Kidney (tissue), 14 donors: ENCODE results near the gene UCK2. TPM values are rescaled to one million over a fixed set of nuclear protein-coding genes. Genes with fewer than 3 reads are reported as not detected.

Experiments
- DNase-seq, 5 donors: peaks; one replicate each; pipeline ENCODE4 v3.0.0-alpha.2; 2013 to 2020
- FAIRE-seq: peaks from 2 replicates; lab custom pipeline; 2012; peaks lifted over from hg19 to GRCh38; lab: Jason Lieb, UNC
- H3K27ac ChIP-seq, 2 donors: one replicate each; pipeline ENCODE4 v1.7.0; 2013; ENCODE audit warnings: low read depth in 2 of 2, low read length in 2 of 2, inconsistent platforms in 1 of 2
- H3K27me3 ChIP-seq: one replicate; pipeline ENCODE4 v1.7.1; 2013; ENCODE audit warnings: low read length, inconsistent platforms; ENCODE audit not compliant: control insufficient read depth, insufficient read depth
- H3K36me3 ChIP-seq, 3 donors: one replicate each; pipeline versions ENCODE4 v1.7.0 to v1.7.1; 2013; ENCODE audit warnings: low read length in 3 of 3, control low read depth in 1 of 3, inconsistent platforms in 1 of 3; ENCODE audit not compliant: insufficient read depth in 3 of 3, control insufficient read depth in 2 of 3
- H3K4me1 ChIP-seq, 3 donors: one replicate each; pipeline versions ENCODE4 v1.7.0 to v1.7.1; 2013; ENCODE audit warnings: low read length in 3 of 3, inconsistent platforms in 1 of 3, low read depth in 1 of 3; ENCODE audit not compliant: control insufficient read depth in 2 of 3, insufficient read depth in 2 of 3
- H3K4me3 ChIP-seq, 3 donors: one replicate each; pipeline versions ENCODE4 v1.7.0 to v1.8.1; 2013; ENCODE audit warnings: low read length in 3 of 3, control low read depth in 1 of 3, inconsistent platforms in 1 of 3
- H3K9ac ChIP-seq, 3 donors: one replicate each; pipeline versions ENCODE4 v1.7.0 to v1.7.1; 2013; ENCODE audit warnings: low read length in 3 of 3, control low read depth in 1 of 3, inconsistent platforms in 1 of 3
- H3K9me3 ChIP-seq, 3 donors: one replicate each; pipeline versions ENCODE4 v1.7.0 to v1.7.1; 2013; ENCODE audit warnings: low read length in 3 of 3, control low read depth in 1 of 3, inconsistent platforms in 1 of 3; ENCODE audit not compliant: control insufficient read depth in 2 of 3, insufficient read depth in 1 of 3
- CTCF ChIP-seq: IDR thresholded peaks from 3 replicates; pipeline ENCODE4 v1.5.1; 2012; ENCODE audit warnings: mild to moderate bottlenecking, moderate library complexity, borderline replicate concordance; ENCODE audit not compliant: insufficient read depth; ENCODE audit errors: extremely low read depth
- intact Hi-C: fragments of 100-400 bp; cut with DNase I; formaldehyde crosslinking; loops from one replicate; pipeline ENCODE4 v1.11.1; 2022
- polyA plus RNA-seq: library from polyadenylated mRNA; stranded (reverse); fragments of 350-450 nt; fragmentation: Illumina TruSeq; extraction: RNeasy Lipid Tissue Mini Kit (QIAGEN cat#74804); gene quantifications from one replicate; pipeline ENCODE4 v1.2.3, GENCODE V29; 2014; ENCODE audit warnings: low read depth, low replicate concordance; ENCODE audit not compliant: insufficient read depth
- total RNA-seq: library from RNA; stranded (reverse); fragmentation: NEBNext Ultra II Directional; extraction: Animal tissue kit (Norgen Biotek cat#: 25700); gene quantifications from one replicate; pipeline ENCODE4 v1.2.1, GENCODE V29; 2021
- donor health status: control.
- donor health status: control.
- donor health status: control.
- donor health status: control.
- donor health status: control.
- donor health status: DM: yes; HTN: yes; CAD: no.
- donor health status: Normal renal cell carcinoma (clear cell type).

Gene UCK2
- total and polyA plus RNA-seq, 2 donors from 2014 or later: 8.2 to 18.7 TPM

GRCh38 chr1:165933446-165934170, 106.2 kb downstream of the UCK2 start:
- Histone ChIP-seq H3K36me3 (no peaks in the 10 kb centered on the region), H3K9ac (no peak overlapping the region), H3K27me3 (no peaks in the 10 kb centered on the region), H3K4me1 (no peaks in the 10 kb centered on the region), H3K4me3 (no peak overlapping the region), H3K27ac (no peak overlapping the region), H3K9me3 (no peaks in the 10 kb centered on the region)
- intact Hi-C loops: no loop called here
- no peak for DNase-seq
- FAIRE-seq: no peak
- TF ChIP-seq CTCF: no peak

GRCh38 chr1:165936542-165936941, 109.1 kb downstream of the UCK2 start:
- Histone ChIP-seq H3K9me3 (no peaks in the 10 kb centered on the region), H3K27ac (no peak overlapping the region), H3K9ac (no peak overlapping the region), H3K36me3 (no peaks in the 10 kb centered on the region), H3K27me3 (no peaks in the 10 kb centered on the region), H3K4me3 (no peak overlapping the region), H3K4me1 (no peaks in the 10 kb centered on the region)
- DNase-seq (no peak), FAIRE-seq (no peak)
- intact Hi-C loops: no loop called here
- no peak for TF ChIP-seq CTCF

- Histone ChIP-seq H3K27me3 (no peaks in the 10 kb centered on the region), H3K9ac (no peak overlapping the region), H3K9me3 (no peaks in the 10 kb centered on the region), H3K4me1 (no peaks in the 10 kb centered on the region), H3K4me3 (no peak overlapping the region), H3K36me3 (no peaks in the 10 kb centered on the region), H3K27ac (no peak overlapping the region)
- no peak for TF ChIP-seq CTCF
- DNase-seq: no peak
- no peak for FAIRE-seq
- intact Hi-C loops: no loop called here
Measured at GRCh38 chr1:165937829-165938228, 110.4 kb downstream of the UCK2 start.

- Histone ChIP-seq H3K4me3 (no peak overlapping the region), H3K36me3 (no peaks in the 10 kb centered on the region), H3K27ac (no peak overlapping the region), H3K27me3 (no peaks in the 10 kb centered on the region), H3K9me3 (no peaks in the 10 kb centered on the region), H3K4me1 (no peaks in the 10 kb centered on the region), H3K9ac (no peak overlapping the region)
- FAIRE-seq: no peak
- intact Hi-C loops: no loop called here
- DNase-seq: peak in 1 of 5 donors; percentile 23
- TF ChIP-seq CTCF: no peak
Measured at GRCh38 chr1:165938844-165939243, 111.4 kb downstream of the UCK2 start.
